ENCODE measurements around the gene DNAJC16. TPM values are rescaled to one million over a fixed set of nuclear protein-coding genes. Genes with fewer than 3 reads are reported as not detected.

DNAJC16 gene
- polyA plus RNA-seq, 1 experiment: 18.4 TPM

DNA sequence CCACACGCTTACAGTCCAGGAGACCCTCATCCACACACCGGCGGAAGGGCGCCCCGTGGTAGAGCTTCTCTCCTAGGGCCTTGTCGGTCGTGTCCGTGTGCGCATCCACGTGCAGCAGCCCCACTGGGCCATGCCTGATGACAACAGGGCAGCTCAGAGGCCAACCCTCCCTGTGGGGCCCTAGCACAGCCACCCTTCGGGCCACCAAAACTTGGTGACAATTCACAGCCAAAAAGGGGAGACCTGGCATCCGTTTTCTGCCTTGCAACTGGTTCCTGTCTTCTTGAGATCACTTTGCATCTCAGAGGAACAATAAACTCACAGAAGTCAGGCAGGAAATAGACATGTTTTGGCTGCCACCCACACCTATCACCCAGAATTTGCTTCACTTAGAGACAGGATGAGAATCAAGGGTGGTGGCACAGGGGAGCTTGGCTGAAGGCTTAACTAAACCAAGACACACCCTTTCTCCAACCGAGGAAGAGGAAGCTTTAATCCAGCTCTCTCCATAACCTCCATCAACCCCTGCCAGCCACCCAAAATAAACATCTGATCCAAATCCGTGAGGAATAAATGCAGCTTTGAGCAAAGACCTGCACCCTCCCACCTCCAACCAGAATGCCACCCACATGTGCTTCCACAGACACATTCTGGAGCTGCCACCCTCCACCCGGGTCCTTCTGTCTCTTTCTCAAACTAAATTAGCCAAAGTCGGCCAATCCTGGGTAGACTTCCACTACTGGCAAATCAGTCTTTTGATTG is 52.5 kb downstream of the DNAJC16 start:
- ChIA-PET POLR2A (interaction anchor here (0.7 kb wide), 2 partner anchors 20 to 23 kb away, joined by 4 to 10 read pairs; no protein-coding TSS in a partner anchor), CTCF (no interaction called here)
- Histone ChIP-seq H3K9me3 (ENCODE audit: control insufficient read depth, insufficient read depth, low read length) (no peaks in the 10 kb centered on the region), H3K27me3 (ENCODE audit: control insufficient read depth, insufficient read depth, low read length) (no peaks in the 10 kb centered on the region), H3K4me3 (ENCODE audit: low read depth, low read length) (no peak overlapping the region), H3K27ac (ENCODE audit: low read depth, low read length) (no peak overlapping the region)
- DNase-seq (ENCODE audit: low read depth, low spot score): no peak
- TF ChIP-seq, protein P1, sequence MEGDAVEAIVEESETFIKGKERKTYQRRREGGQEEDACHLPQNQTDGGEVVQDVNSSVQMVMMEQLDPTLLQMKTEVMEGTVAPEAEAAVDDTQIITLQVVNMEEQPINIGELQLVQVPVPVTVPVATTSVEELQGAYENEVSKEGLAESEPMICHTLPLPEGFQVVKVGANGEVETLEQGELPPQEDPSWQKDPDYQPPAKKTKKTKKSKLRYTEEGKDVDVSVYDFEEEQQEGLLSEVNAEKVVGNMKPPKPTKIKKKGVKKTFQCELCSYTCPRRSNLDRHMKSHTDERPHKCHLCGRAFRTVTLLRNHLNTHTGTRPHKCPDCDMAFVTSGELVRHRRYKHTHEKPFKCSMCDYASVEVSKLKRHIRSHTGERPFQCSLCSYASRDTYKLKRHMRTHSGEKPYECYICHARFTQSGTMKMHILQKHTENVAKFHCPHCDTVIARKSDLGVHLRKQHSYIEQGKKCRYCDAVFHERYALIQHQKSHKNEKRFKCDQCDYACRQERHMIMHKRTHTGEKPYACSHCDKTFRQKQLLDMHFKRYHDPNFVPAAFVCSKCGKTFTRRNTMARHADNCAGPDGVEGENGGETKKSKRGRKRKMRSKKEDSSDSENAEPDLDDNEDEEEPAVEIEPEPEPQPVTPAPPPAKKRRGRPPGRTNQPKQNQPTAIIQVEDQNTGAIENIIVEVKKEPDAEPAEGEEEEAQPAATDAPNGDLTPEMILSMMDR (IDR thresholded peaks at IDR 0.05; ENCODE audit: low read depth, low read length): no peak

DNA sequence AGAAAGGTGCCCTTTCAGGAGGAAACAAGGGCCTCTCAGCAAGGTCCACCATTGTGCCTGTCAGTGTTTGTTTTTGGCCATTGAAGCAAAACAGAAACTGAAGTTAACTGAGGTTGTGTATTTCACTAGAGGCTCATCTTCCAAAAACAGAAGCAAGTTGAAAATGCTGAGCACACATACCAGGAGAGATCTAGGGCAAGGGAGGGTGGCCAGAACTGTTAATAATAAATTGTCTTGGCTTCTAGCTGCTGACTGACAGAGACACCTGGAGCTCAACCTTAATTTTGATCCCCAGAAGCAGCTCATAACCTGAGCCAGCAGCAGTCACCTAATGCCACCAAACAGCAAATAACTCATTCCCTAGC is 53.0 kb downstream of the DNAJC16 start:
- Histone ChIP-seq H3K27ac (ENCODE audit: low read depth, low read length) (no peak overlapping the region), H3K27me3 (ENCODE audit: control insufficient read depth, insufficient read depth, low read length) (no peaks in the 10 kb centered on the region), H3K4me3 (ENCODE audit: low read depth, low read length) (no peak overlapping the region), H3K9me3 (ENCODE audit: control insufficient read depth, insufficient read depth, low read length) (no peaks in the 10 kb centered on the region)
- TF ChIP-seq, protein P1 (IDR thresholded peaks at IDR 0.05; ENCODE audit: low read depth, low read length): no peak
- CTCF ChIA-PET: no interaction called here
- no peak for DNase-seq (ENCODE audit: low read depth, low spot score)
- POLR2A ChIA-PET: interaction anchor here (0.7 kb wide), 2 partner anchors 19 to 23 kb away, joined by 4 to 10 read pairs; no protein-coding TSS in a partner anchor

- ChIA-PET POLR2A (no interaction called here), CTCF (no interaction called here)
- TF ChIP-seq, protein P1 (IDR thresholded peaks at IDR 0.05; ENCODE audit: low read depth, low read length): no peak
Measured at GRCh38 chr1:15583016-15583706, 56.5 kb downstream of the DNAJC16 start.

DNA sequence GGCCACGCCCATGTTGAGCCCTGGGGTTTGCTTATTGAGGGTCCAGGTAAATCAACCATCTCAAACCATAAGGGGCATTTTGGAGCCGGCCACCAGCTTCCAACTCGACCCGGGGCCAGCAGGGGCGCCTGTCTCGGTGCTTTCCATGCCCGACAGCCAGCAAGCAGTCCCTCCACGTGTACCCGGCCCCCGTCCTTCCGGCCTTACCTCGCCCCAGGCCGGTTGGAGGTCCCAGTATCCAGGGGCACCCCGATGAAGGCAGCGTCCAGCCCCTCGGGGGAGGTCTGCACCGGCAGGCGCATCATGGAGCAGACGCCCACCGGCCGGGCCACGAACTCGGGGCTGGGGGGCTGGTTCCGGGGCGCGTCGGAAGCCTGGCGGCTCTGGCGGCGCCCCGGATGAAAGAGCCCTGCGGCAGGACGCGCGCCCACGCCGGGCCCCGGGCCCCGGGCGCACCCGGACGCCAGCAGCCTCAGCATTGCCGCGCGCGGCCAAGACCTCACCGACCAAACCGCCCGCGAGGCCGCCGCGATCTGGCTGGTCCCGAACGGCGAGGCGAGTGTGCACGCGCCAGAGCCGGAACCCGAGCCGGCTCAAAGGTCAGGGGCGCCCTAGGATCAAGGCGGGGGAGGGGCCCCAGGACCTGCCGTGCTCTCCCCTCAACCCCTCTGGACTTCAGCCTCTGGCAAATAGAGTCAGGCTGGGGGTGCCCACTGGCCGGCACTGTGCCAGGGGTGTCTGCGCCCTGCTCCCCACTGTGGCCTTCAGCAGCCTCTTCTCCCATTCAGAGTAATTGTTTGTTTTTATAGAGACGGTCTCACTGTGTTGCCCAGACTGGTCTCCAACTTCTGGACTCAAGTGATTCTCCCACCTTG is 58.1 kb downstream of the DNAJC16 start, which contains the start of gene AGMAT:
Gene AGMAT, minus strand, starts transcription at position 563 of the 875 bp plus-strand sequence. Its CDS starts 84 bp downstream, at position 479.
- CTCF ChIA-PET: interaction anchor here (1.5 kb wide), 1 partner anchor 12 kb away, joined by 4 read pairs; no protein-coding TSS in a partner anchor
- POLR2A ChIA-PET: no interaction called here
- Histone ChIP-seq H3K4me3 (ENCODE audit: low read depth, low read length) (peak within 1 kb of the TSS; percentile 47), H3K27ac (ENCODE audit: low read depth, low read length) (no peak within 1 kb of the TSS), H3K9me3 (ENCODE audit: control insufficient read depth, insufficient read depth, low read length) (no peaks in the 10 kb centered on the region), H3K27me3 (ENCODE audit: control insufficient read depth, insufficient read depth, low read length) (no peaks in the 10 kb centered on the region)
- DNase-seq (ENCODE audit: low read depth, low spot score): no peak
- TF ChIP-seq, protein P1 (IDR thresholded peaks at IDR 0.05; ENCODE audit: low read depth, low read length): peak; percentile 43

More at GRCh38 chr1:15583016-15583706, 56.5 kb downstream of the DNAJC16 start:
- no peak for DNase-seq (ENCODE audit: low read depth, low spot score)
- Histone ChIP-seq H3K27ac (ENCODE audit: low read depth, low read length) (no peak overlapping the region), H3K27me3 (ENCODE audit: control insufficient read depth, insufficient read depth, low read length) (no peaks in the 10 kb centered on the region), H3K4me3 (ENCODE audit: low read depth, low read length) (no peak overlapping the region), H3K9me3 (ENCODE audit: control insufficient read depth, insufficient read depth, low read length) (no peaks in the 10 kb centered on the region)

Data from AG04450 (cell line).